HG03565 (cell line): Measurements from ENCODE around the gene SLC9B1.
"Not testable (repeated sequence)": the region's sequence is repeated elsewhere in the genome, so short reads cannot be mapped to it uniquely, and the experiment has no call there.

ENCODE experiments used
- ATAC-seq: cut with Tn5 transposase; IDR thresholded peaks from one replicate; pipeline ENCODE4 v1.9.1; 2021; ENCODE audit warnings: mild to moderate bottlenecking, moderate library complexity; ENCODE audit not compliant: unreplicated experiment

The SLC9B1 gene

GRCh38 chr4:103011378-103012025 is 8.0 kb downstream of the SLC9B1 start:
- ATAC-seq = no peak

DNA sequence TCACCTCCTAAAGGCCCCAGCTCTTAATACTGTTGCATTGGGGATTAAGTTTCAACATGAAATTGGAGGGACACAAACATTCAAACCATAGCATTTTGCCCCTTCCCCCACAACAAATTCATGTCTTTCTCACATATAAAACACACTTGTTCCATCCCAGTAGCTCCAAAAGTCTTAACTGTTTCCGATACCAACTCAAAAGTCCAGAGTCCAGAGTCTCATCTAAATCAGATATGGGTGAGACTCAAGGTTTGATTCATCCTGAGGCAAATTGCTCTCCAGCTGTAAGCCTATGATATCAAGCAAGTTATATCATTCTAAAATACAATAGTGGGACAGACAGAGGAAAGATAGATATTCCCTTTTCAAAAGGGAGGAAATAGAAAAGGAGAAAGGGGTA is 8.7 kb downstream of the SLC9B1 start:
- no peak for ATAC-seq

GRCh38 chr4:103008875-103009729 is 10.4 kb downstream of the SLC9B1 start:
- ATAC-seq = peak; percentile 90

- no peak for ATAC-seq
Measured at GRCh38 chr4:103002551-103002950, 17.0 kb downstream of the SLC9B1 start.

GRCh38 chr4:102994803-102995202 is 24.7 kb downstream of the SLC9B1 start:
- ATAC-seq = no peak

DNA sequence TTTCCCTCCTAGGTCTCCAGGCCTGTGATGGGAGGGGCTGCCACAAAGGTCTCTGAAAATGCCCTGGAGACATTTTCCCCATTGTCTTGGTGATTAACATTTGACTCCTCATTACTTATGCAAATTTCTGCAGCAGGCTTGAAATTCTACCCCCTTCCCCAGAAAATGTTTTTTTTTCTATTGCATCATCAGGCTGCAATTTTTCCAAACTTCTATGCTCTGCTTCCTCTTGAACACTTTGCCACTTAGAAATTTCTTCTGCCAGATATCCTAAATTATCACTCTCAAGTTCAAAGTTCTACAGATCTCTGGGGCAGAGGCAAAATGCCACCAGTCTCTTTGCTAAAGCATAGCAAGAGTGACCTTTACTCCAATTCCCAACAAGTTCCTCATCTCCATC is 25.5 kb downstream of the SLC9B1 start:
- not testable (repeated sequence) for ATAC-seq

- ATAC-seq = no peak
Measured at GRCh38 chr4:102988429-102989020, 31.0 kb downstream of the SLC9B1 start.

DNA sequence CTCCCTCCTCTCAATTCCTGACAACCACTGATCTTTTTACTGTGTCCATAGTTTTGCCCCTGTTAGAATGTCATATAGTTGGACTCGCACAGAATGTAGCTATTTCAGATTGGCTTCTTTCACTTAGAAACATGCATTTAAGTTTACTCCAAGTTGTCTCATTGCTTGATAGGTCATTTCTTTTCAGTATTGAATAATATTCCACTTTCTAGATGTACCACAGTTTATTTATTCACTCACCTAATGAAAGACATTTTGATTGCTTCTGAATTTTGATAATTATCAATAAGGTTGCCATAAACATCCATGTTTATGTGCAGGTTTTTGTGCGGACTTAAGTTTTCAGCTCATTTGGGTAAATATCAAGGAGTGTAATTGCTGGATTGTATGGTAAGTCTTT is 38.5 kb downstream of the SLC9B1 start:
- ATAC-seq = no peak

DNA sequence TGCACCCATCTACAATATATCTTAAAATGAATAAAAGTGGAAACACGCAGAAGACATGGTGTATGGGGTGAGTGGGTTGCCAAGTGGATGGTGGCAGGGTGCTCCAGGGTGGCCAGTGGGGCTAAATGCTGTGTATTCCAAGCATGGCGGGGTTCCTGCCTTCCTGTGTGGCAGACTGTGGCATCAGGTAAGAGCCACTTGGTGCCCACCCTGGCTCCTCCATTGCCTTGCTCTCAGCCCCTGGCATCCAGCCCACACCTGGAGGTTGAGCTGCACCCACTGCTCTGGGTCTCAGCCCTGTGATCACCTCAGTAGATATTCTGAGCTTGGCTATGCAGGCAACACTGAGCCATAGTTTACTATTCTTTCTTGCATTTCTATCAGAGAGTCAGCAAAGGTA is 57.7 kb downstream of the SLC9B1 start:
- ATAC-seq = not testable (repeated sequence)

DNA sequence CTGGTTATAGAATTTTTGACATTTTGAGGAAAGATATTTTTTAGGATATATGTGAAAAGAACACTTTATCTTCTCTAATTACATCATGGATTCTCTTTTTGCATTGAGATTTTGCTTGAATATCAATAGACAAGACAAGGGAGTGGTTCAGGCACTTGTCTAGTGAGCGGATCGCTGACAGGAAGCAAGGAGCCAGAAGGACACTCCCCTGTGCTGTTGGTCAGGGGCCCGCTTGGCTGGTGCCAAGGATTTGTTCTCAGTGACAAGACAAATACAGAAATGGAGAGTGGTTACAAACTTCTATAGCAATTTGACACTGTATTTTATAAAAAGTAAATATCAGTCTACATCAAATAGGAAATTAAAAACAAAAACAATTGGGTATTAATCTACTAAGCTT is 60.0 kb downstream of the SLC9B1 start:
- no peak for ATAC-seq

- ATAC-seq = no peak
Measured at GRCh38 chr4:102945066-102945465, 74.4 kb downstream of the SLC9B1 start.

DNA sequence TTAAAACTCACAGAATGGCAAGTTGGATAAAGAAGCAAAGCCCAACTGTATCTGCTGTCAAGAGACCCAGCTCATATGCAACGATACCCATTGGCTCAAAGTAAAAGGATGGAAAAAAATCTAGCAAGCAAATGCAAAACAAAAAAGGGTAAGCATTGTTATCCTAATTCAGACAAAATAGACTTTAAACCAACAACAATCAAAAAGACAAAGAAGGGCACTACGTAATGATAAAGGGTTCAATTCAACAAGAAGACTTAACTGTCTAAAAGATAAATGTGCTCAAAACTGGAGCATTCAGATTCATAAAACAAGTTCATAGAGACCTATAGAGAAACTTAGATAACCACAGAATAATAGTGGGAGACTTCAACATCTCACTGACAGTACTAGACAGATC is 81.4 kb downstream of the SLC9B1 start:
- not testable (repeated sequence) for ATAC-seq

- no peak for ATAC-seq
Measured at GRCh38 chr4:102935716-102936115, 83.8 kb downstream of the SLC9B1 start.

GRCh38 chr4:102919697-102920096 is 99.8 kb downstream of the SLC9B1 start:
- ATAC-seq = not testable (repeated sequence)

GRCh38 chr4:102918859-102919258 is 100.6 kb downstream of the SLC9B1 start:
- ATAC-seq = no peak

- no peak for ATAC-seq
Measured at GRCh38 chr4:102901804-102902203, 117.7 kb downstream of the SLC9B1 start.

DNA sequence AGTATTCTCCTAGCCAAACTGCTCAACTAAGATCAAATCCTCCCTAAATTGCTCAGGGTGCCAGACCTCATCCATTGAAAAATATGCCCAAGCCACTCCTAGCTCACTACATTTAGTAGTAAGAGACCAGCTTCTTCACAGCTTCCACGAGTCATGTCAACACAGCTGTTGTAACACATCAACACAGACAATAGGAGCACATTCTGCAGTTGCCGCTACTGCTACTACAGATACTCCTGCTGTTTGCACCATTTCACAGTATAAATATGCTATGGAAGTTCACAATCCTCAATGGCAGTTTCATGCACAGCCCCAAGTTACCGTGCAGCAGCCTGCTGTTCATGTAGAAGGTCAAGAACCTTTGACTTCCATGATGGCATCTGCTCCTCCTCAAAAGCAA is 121.9 kb downstream of the SLC9B1 start:
- ATAC-seq = not testable (repeated sequence)

- not testable (repeated sequence) for ATAC-seq
Measured at GRCh38 chr4:102896547-102896946, 123.0 kb downstream of the SLC9B1 start.

DNA sequence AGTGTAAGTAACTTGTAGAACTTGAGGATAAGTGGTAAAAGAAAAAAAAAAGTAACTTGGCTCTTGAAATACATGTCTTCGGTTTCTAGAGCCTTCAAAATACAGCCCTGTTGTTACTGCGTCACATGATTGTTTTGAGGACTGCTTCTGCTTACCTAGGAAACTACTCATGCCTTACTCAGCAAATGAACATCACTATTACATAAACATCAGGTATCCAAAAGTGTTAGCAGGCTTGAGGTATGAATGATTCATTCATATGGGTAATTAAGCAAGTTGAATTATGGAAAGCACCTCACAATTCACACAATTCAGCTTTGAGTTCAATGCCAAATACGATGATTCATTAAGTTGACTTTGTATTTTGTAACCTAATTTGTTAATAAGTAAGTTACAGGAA is 129.6 kb downstream of the SLC9B1 start:
- ATAC-seq = not testable (repeated sequence)

DNA sequence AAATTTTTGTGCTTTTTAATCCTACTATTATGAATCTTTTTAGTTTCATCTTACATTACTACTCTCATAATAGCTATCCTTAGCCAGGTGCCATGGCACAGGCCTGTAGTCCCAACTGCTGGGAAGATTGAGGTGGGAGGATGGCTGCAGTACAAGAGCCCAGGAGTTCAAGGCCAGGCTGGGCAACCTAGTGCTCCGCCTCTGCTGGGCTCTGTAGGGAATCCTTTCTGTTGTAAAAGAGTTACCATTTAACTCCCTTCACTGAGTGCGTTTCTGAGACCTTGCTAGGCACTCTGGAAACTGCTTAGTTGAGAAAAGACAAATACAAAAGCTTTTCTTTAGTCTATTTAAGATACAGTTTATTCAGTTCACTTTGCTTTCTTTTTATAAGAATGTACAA is 130.9 kb downstream of the SLC9B1 start:
- not testable (repeated sequence) for ATAC-seq

DNA sequence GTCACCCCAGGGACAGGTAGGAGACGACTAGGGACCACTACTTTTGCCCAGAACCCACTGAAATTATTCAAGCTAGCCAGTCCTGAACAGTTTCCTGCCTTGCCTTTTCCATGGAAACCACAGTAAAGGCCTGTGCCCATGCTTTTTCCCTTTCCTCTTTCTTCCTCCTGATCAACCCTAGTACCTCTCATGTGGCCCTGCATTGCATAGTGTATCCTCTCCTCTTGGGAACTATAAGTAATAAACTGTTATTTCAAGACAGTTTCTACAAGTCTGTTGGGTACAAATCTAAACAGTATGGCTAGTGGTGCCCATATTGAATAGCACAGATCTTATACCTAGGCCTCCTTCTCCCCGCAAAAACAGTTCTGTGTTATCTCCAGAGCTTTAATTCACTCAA is 136.2 kb downstream of the SLC9B1 start:
- no peak for ATAC-seq

DNA sequence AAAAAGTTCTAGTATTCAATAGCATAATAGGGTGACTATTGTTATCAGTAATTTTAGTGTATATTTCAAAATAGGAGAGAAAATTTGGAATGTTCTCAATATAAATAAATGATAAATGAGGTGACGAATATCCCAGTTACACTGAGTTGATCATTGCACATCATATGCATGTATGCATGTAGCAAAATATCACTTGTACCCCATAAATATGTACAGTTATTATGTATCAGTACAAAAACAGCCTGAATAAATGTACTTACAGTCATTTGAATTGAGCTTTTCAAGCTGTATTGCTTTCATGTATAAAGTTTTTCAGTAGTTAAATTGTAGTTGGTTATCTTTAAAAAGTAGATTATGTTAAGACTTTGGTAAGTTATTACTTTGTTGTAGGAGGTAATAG is 138.2 kb downstream of the SLC9B1 start:
- no peak for ATAC-seq
